T-helper 2 cell treated with Interferon-gamma antibody and Interleukin-4, amounts not matched to agents 5 μg/mL and 100 μg/mL, for 36 hours (primary cell): ENCODE data around the gene MLLT6.

Experiments
- DNase-seq: peaks from one replicate; pipeline ENCODE4 v3.0.0; 2021; ENCODE audit warnings: low spot score
- H3K27ac Mint-ChIP-seq: one replicate; pipeline ENCODE4 v1.8.0; 2021; ENCODE audit warnings: mild to moderate bottlenecking, mixed read lengths
- H3K27me3 Mint-ChIP-seq: one replicate; pipeline ENCODE4 v1.8.0; 2021; ENCODE audit warnings: low read depth, mixed read lengths
- H3K36me3 Mint-ChIP-seq: one replicate; pipeline ENCODE4 v1.8.0; 2021; ENCODE audit warnings: low read depth, mixed read lengths
- H3K4me1 Mint-ChIP-seq: one replicate; pipeline ENCODE4 v1.8.0; 2021; ENCODE audit warnings: low read depth, mixed read lengths
- H3K4me3 Mint-ChIP-seq: one replicate; pipeline ENCODE4 v1.8.0; 2022; ENCODE audit warnings: mild to moderate bottlenecking, moderate library complexity, mixed read lengths
- H3K9me3 Mint-ChIP-seq: one replicate; pipeline ENCODE4 v1.8.0; 2021; ENCODE audit warnings: mixed read lengths

MLLT6 gene

GRCh38 chr17:38709104-38709820 is 4.2 kb downstream of the MLLT6 start:
- no peak overlapping the region for H3K4me3 Mint-ChIP-seq
- no peaks in the 10 kb centered on the region for H3K27me3 Mint-ChIP-seq
- no peaks in the 10 kb centered on the region for H3K9me3 Mint-ChIP-seq
- peaks cover 30% of the 10 kb centered on the region for H3K4me1 Mint-ChIP-seq
- no peak for DNase-seq
- no peak overlapping the region for H3K27ac Mint-ChIP-seq
- H3K36me3 Mint-ChIP-seq: peaks cover 49% of the 10 kb centered on the region

GRCh38 chr17:38709864-38710603 is 5.0 kb downstream of the MLLT6 start:
- Mint-ChIP-seq H3K4me1 (peaks cover 29% of the 10 kb centered on the region), H3K27ac (peak overlapping the region; percentile 46), H3K9me3 (no peaks in the 10 kb centered on the region), H3K4me3 (no peak overlapping the region), H3K27me3 (no peaks in the 10 kb centered on the region), H3K36me3 (peaks cover 53% of the 10 kb centered on the region)
- no peak for DNase-seq

GRCh38 chr17:38710604-38710962 is 5.5 kb downstream of the MLLT6 start:
- Mint-ChIP-seq H3K4me1 (peaks cover 29% of the 10 kb centered on the region), H3K27me3 (no peaks in the 10 kb centered on the region), H3K27ac (peak overlapping the region; percentile 22), H3K36me3 (peaks cover 55% of the 10 kb centered on the region), H3K9me3 (no peaks in the 10 kb centered on the region), H3K4me3 (no peak overlapping the region)
- no peak for DNase-seq

GRCh38 chr17:38710985-38711384 is 5.9 kb downstream of the MLLT6 start:
- H3K36me3 Mint-ChIP-seq: peaks cover 59% of the 10 kb centered on the region
- peaks cover 31% of the 10 kb centered on the region for H3K4me1 Mint-ChIP-seq
- no peaks in the 10 kb centered on the region for H3K27me3 Mint-ChIP-seq
- H3K4me3 Mint-ChIP-seq: no peak overlapping the region
- H3K27ac Mint-ChIP-seq: no peak overlapping the region
- H3K9me3 Mint-ChIP-seq: no peaks in the 10 kb centered on the region
- DNase-seq: no peak

- H3K4me1 Mint-ChIP-seq: peaks cover 30% of the 10 kb centered on the region
- no peaks in the 10 kb centered on the region for H3K27me3 Mint-ChIP-seq
- DNase-seq: no peak
- no peak overlapping the region for H3K4me3 Mint-ChIP-seq
- peaks cover 59% of the 10 kb centered on the region for H3K36me3 Mint-ChIP-seq
- H3K27ac Mint-ChIP-seq: no peak overlapping the region
- no peaks in the 10 kb centered on the region for H3K9me3 Mint-ChIP-seq
Observed at GRCh38 chr17:38711792-38712571, 6.9 kb downstream of the MLLT6 start.

GRCh38 chr17:38712593-38712992 is 7.5 kb downstream of the MLLT6 start:
- Mint-ChIP-seq H3K9me3 (no peaks in the 10 kb centered on the region), H3K36me3 (peaks cover 55% of the 10 kb centered on the region), H3K4me1 (peaks cover 25% of the 10 kb centered on the region), H3K27me3 (no peaks in the 10 kb centered on the region), H3K27ac (no peak overlapping the region), H3K4me3 (no peak overlapping the region)
- DNase-seq: no peak

- H3K27ac Mint-ChIP-seq: peak overlapping the region; percentile 20
- H3K36me3 Mint-ChIP-seq: peaks cover 57% of the 10 kb centered on the region
- H3K27me3 Mint-ChIP-seq: no peaks in the 10 kb centered on the region
- no peaks in the 10 kb centered on the region for H3K9me3 Mint-ChIP-seq
- H3K4me1 Mint-ChIP-seq: peaks cover 23% of the 10 kb centered on the region
- DNase-seq: no peak
- H3K4me3 Mint-ChIP-seq: no peak overlapping the region
Observed at GRCh38 chr17:38713456-38714075, 8.5 kb downstream of the MLLT6 start.

GRCh38 chr17:38715216-38715943 is 10.3 kb downstream of the MLLT6 start:
- Mint-ChIP-seq H3K4me3 (no peak overlapping the region), H3K9me3 (no peaks in the 10 kb centered on the region), H3K36me3 (peaks cover 53% of the 10 kb centered on the region), H3K27ac (peak overlapping the region; percentile 62), H3K27me3 (no peaks in the 10 kb centered on the region), H3K4me1 (peaks cover 14% of the 10 kb centered on the region)
- no peak for DNase-seq

- Mint-ChIP-seq H3K36me3 (peaks cover 52% of the 10 kb centered on the region), H3K27me3 (no peaks in the 10 kb centered on the region), H3K27ac (peak overlapping the region; percentile 74), H3K4me1 (peaks cover 10% of the 10 kb centered on the region), H3K9me3 (no peaks in the 10 kb centered on the region), H3K4me3 (no peak overlapping the region)
- DNase-seq: no peak
Observed at GRCh38 chr17:38716368-38717005, 11.4 kb downstream of the MLLT6 start.

GRCh38 chr17:38717139-38717745 is 12.2 kb downstream of the MLLT6 start:
- Mint-ChIP-seq H3K4me3 (no peak overlapping the region), H3K27ac (peak overlapping the region; percentile 74), H3K27me3 (no peaks in the 10 kb centered on the region), H3K36me3 (peaks cover 52% of the 10 kb centered on the region), H3K4me1 (peaks cover 10% of the 10 kb centered on the region), H3K9me3 (no peaks in the 10 kb centered on the region)
- DNase-seq: no peak

GRCh38 chr17:38719289-38719942 is 14.3 kb downstream of the MLLT6 start:
- no peak overlapping the region for H3K4me3 Mint-ChIP-seq
- peaks cover 50% of the 10 kb centered on the region for H3K36me3 Mint-ChIP-seq
- H3K27ac Mint-ChIP-seq: no peak overlapping the region
- no peaks in the 10 kb centered on the region for H3K27me3 Mint-ChIP-seq
- no peaks in the 10 kb centered on the region for H3K9me3 Mint-ChIP-seq
- DNase-seq: no peak
- peaks cover 12% of the 10 kb centered on the region for H3K4me1 Mint-ChIP-seq

- Mint-ChIP-seq H3K36me3 (peaks cover 48% of the 10 kb centered on the region), H3K4me3 (no peak overlapping the region), H3K4me1 (peaks cover 9% of the 10 kb centered on the region), H3K27me3 (no peaks in the 10 kb centered on the region), H3K9me3 (no peaks in the 10 kb centered on the region), H3K27ac (peak overlapping the region; percentile 73)
- no peak for DNase-seq
Observed at GRCh38 chr17:38719943-38720641, 15.0 kb downstream of the MLLT6 start.
